Germinal center (tissue), 1 donor: ENCODE results near the gene S100P.
"Not testable (repeated sequence)": the region's sequence is repeated elsewhere in the genome, so short reads cannot be mapped to it uniquely, and the experiment has no call there.

Experiments used
- DNase-seq: peaks from one replicate; pipeline ENCODE4 v3.0.0; 2012; ENCODE audit warnings: mixed read lengths, low spot score

S100P gene

DNA sequence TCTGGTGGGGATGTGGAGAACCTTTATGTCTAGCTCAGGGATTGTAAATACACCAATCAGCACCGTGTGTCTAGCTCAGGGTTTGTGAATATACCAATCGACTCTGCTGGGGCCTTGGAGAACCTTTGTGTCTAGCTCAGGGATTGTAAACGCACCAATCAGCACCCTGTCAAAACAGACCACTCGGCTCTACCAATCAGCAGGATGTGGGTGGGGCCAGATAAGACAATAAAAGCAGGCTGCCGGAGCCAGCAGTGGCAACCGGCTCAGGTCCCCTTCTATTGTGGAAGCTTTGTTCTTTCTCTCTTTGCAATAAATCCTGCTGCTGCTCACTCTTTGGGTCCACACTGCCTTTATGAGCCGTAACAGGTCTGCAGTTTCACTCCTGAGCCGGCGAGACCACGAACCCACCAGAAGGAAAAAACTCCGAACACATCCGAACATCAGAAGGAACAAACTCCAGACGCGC is 20.5 kb upstream of the S100P start:
- DNase-seq: not testable (repeated sequence)

DNA sequence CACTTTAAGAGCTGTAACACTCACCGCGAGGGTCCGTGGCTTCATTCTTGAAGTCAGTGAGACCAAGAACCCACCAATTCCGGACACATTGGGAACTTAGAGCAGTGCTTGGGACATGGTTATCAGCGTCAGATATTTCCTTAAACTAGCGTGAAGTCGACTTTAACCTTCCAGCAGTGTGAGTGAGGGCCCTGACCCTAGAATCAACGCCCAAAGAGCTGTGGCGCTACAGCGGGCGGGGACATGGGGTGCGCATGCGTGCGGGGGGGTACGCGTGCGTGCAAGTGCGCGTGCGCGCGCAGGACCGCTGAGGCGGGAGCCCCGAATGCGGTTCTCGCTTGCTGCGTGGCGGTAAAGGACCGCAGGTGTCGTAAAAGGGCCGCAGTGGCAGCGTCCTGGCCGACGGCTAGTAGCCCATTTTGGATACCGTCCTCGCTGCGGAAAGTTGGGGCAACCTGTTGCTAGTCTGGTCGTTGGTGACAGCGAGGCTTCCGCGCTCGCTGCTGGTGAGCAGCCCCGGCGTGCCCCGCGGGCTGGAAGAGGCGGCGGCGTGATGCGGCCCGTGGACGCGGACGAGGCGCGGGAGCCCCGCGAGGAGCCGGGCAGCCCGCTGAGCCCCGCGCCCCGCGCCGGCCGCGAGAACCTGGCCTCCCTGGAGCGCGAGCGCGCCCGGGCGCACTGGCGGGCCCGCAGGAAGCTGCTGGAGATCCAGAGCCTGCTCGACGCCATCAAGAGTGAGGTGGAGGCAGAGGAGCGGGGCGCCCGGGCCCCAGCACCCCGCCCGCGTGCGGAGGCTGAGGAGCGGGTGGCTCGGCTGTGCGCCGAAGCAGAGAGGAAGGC is 19.8 kb upstream of the S100P start:
- DNase-seq: peak; percentile 98

DNA sequence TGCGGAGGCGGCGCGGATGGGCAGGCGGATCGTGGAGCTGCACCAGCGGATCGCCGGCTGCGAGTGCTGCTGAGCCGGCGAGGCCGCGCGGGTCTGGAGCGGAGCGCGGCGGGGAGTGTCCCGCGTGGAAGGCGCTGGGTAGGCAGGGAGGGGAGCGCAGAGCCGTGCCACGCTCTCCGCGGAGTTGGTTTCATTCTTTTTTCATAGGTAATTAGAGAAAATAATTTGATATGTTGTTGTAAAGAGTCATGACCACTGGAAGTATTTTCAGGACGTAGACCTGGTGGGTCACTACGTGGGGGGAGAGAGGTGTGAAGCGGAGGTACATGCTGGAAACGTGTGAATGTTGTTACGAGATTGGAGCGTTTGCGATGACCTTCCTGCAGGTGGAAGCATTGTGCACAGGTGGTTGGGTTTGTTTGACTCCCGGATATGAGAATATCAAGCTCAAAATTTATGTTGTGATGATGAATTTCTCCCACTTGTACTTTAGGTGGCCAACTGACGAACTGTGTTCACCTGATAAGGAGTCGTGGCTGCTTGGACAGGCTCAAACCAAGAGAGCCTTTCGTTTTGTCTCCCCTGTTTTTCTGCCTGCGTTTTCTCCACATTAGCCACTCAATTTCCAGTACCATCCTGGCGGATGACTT is 19.1 kb upstream of the S100P start:
- peak; percentile 66 for DNase-seq

DNA sequence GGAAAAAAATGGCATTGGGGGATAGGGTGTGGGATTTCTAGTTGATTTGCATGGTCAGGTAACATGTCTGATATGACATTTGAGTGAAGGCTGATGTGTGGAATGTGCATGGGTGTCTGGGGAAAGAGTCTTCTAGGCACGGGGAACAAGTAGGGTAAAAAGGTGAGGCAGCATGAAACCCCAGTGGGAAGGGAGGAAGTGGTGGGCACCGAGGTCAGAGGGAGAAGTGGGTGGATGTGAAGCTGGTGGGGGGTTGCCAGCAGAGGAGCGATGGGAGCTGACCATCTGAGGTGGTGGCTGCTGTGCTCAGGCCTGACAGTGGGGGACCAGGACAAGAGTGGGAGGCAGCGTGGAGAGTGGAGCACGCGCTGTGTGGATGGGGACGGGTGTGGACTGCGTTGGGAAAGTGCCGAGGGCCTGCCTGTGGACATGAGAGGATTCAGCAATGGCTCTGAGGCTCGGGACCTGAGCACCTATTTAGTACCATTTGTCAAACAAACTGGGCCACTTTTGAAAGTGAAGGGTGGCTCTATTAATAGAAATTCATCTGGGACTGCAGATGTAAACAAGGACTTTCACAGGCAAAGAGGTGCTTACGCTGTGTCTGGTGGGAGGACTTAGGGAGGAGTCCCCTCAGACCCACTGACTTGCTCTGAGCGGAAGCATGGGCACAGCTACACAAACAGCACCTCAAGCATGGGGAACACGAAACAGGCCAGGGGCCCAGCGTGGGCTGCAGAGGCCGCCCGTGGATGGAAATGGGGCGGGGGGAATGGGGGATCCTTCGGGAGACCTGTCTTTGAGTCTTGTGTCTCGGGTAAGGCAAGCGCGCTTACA is 16.7 kb upstream of the S100P start:
- DNase-seq: no peak

DNA sequence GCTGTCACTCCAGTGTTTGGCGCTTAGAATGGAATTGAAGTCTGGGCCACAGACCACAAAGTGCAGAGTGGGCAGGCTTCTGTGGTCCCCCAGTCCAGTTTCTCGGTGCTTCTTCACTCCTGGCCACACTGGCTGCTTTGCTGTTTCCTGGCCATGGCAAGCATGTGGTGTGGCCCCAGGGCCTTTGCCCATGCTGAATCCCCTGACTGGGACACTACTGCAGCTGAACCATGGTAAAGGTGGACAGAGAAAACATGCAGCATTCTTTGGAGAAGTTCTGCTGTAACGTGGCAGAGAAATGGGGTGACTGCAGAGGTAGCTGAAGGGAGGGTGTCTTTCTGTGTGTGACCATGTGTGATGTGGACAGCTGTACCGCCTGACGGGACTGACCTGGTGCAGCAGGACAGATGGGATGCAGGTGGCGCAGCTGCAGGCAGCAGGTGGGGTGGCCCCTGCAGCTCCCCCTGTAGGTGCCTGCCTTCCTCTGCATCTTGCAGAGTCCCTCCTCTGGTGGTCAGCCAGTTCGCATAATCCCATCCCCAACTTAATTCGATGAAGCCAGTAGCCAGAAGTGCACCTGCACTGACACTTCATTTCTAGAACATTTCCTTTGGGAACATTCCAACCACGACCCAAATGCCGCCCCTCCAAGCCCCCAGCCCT is 13.2 kb upstream of the S100P start:
- peak; percentile 23 for DNase-seq

DNA sequence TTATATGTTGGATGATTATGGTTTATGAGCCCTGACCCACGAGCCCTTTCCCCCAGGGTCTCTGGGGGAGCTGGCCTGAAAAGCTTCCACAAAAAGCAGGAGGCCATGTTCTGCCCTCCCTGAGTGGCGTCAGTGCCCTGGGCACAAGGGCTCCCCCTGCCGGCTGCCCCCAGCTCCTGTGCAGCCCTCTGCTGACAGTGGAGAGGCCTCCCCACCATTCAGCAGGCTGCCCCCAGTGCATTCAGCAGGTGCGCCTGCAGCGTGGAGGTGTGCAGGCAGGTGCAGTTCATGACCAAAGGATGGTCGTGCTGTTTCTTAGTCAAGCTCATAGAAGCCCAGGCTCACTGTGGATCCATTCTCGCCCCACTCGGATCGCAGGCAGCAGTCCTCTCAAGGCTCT is 12.5 kb upstream of the S100P start:
- no peak for DNase-seq

DNA sequence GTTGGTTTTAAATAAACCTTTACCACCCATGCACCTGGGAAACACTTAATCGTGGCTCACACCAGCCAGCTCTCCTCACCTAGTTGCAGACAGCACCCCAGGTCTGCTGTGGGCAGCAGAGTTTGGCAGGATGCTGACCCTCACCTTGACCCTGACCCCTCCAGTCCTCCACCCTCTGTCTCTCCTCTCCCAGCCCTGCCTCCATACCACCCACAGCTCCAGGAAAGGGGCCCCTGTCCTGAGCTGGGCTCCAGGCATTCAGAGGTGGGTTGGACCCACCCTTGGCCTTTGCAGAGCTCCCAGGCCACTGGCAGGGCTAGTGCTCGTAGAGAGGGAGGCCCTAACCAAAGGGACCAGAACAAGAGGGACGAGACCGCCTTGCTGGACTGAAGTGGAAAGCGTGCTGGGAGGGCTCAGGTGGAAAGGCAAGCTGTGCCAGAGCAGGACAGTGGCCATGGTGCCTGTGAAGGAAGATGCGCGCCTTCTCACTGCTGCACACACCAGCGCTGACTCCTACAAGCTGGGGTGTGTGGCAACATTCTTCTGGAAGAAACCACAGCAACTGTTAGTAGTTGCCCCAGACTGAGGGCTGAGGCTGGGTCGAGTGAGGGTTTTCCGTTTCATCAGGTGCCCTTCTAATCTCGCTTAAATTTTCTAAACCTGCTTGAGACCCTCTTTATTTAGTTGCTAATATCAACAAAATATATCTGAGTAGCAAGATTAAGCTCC is 10.7 kb upstream of the S100P start:
- no peak for DNase-seq

DNA sequence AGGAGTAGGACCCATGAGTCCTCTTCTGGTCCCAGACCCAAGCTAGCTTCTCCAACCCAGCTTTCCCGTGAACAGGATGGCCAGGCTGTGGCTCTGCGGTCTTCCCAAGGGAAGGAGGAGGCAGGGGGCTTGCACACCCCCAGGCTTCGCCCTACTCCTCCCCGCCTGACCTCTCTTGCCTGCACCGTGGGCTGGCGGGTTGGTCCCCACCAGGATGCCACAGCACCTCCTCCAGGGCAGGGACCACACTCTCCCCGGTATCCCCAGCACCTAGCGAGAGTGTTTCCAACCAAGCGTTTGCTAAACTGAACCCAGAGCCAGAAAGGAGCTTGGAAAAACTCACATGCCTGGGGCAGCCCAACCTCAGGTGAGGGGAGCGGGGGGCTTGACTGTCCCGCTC is 9.0 kb upstream of the S100P start:
- no peak for DNase-seq

DNA sequence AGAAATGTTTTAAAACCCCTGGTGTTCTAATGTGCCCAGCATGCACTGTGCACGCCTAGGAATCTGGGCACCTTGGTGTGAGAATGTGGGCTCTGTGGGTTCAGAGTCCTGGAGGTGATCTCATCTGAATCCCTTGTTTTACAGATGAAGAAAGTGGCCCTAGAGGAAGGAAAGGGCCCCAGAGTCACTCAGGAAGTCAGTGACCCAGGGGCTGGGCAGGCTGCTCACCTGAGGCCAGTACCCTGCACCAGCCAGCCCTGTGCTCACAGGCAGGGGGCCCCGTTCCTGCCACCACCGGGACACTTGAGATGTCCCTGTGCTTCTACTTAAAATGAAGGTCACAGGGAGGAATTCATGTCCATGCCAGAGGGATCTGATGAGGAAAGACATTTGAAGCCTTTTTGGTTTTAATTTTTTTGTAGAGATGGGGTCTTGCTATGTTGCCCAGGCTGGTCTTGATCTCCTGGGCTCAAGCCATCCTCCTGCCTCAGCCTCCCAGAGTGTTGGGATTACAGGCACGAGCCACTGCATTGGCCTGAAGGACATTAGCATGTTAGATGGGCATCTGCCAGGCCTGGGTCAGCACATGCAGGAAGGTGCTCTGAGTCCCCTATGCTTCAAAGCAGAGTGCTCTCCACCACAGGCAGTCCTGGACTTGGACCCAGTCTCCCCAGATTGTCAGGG is 7.4 kb upstream of the S100P start:
- DNase-seq: no peak

DNA sequence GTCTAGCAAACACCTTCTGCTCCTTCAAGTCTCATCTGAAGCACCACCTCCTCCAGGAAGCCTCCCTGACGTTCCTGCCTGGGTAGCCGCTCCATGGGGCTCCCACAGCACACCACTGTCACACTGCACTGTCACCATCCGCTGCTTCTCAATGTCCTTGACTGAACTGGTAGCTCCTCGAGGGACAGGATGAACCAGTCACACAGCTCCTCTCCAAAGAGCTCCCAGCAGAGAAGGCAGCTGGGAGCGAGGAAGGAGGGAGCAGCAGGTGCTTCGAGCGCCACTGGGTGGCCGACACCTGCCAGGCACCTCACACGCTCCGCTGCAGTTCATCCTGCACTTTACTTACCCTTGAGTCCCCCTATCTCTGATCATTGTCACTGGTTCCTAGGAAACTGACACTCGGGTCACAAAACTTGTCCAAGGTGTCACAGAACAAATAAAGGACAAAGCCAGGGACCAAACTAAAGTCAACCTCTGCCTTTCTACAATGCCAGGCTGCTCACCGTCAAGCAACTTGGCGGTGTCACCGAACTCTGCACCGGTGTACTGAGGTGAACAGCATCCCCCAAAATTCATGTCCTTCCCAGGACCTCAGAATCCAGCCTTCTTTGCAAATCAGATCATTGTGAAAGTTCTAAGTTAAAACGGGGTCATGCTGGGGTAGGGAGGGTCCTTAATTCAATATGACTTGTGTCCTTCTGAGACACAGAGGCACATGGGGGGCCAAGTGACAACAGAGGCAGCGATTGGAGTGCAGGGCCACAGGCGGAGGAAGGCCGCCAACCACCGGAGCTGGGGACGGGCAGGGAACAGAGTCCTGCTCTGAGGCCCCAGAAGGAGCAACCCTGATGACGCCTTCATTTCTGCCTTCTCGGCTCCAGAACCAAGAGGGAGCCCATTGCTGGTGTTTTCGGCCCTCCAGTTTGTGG is 5.5 kb upstream of the S100P start:
- DNase-seq: no peak

DNA sequence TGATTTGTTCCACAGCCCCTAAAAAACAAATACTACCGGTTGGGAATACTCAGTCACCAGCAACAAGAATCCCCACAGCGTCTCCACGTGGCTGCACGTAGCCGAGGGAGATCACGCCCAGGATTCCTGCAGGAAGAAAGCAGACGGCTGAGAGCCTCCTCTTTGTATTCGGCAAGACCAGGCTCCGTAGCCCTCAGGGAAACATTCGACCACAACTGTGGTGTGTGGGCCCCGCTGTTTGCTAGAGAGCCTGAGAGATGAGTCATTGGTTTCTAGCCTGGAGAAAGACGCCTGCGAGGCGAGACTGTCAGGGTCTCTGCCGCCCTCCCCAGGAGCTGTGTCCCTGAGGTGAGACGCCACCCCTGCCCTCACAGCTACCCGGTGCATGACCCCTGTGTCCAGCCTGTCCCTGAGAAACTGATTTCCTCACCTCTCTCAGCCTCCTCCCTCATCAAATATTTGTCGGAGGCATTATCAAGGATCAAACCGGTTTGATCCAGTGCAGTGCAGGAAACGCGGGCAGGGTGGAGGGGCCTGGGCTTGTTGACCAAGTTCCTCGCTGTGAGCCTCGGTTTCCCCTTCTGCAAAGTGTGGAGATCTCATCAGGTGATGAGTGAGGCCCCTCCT is 4.7 kb upstream of the S100P start:
- DNase-seq: no peak

DNA sequence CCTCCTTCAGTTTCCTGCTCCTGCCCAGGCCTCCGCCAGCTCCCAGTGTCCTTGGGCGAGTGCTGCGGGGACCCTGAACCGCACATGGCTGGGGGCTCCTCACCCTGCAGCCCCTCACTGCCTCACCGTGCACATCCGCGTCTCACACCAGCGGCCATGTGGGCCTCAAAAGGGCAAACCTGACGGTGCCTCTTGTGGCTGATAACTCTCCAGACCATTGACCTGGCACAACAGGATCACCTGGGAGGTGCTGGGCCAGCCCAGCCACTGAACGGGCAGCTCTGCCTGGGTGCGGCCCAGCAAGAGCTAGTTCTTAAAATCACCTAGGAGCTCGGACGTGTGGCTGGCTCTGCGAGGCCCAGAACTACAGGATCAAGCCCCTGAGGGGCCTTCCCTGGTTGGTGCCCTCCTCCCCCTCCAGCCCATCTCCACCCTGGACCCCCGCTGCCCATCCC is 4.1 kb upstream of the S100P start:
- DNase-seq: no peak

DNA sequence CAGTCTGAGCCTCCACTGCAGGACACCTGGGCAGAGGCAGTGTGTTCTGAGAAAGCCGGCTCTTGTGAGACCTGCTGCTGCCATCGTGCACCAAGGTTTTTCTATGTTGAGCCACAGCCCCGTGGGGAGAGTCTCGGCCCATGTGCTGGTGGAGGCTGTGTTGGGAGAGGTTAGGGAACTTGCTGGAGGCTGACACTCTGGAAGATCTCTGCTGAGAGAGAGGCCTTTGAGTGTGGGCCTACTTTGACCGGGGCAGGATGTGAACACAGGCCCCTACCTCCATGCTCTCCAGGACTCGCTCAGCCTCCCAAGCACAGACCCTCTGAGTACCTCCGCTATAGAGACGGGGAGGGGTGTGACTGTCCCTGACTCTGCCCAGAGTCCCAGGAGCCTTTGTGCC is 1.3 kb upstream of the S100P start:
- no peak for DNase-seq

DNA sequence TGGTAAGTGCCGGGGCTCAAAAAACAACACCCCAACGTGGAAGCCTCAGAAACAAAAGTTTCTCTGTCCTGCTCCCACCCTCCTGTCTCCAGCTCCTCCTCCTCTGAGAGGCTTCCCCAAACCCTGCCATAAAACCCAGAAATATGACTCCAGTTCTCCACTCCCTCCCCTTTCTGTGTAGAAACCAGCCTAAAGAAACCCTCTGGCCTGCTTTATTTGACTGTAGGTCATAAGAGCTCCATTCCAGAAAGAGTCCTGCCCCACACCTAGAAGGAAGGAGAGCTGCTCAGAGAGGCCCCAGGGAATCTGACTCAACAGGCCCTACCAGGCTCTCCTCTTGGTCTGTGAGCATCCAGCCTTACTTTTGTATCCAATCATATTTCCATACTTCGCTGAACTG is 872 bp upstream of the S100P start:
- DNase-seq: no peak

DNA sequence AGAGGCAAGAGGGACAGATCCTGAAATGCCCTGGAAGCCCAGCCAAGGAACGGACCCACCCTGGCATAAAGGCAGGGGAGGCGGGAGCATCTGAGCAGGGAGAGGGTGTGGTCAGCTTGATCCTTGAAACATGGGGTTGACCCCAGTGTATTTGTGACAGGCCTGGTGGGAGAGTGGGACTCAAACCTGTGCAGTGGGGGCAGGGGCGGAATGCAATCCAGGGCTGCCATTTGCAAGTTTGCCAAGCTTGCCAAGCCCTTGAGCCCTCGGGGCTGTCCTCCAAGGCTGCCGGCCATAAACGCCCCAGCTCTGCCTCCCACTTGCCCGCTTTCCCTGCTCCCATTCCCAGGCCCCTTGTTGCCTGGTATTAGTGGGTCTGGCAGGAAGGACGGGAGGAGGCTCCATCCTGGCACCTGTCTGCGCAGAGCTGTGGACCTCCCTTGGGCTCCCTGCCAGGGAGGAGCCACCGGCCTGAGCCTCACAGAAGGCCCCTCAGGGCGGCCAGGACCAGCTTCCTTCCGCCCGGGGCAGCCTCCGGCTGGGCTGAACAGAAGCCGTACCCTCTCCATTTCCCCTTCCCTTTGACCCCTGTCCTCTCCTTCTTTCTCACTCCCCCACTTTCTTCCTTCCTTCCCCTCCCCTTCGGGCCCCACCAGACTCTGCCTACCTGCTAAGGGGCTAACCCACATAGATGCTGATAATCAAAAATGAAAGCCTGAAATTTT is 661 bp downstream of the S100P start:
- DNase-seq: no peak

DNA sequence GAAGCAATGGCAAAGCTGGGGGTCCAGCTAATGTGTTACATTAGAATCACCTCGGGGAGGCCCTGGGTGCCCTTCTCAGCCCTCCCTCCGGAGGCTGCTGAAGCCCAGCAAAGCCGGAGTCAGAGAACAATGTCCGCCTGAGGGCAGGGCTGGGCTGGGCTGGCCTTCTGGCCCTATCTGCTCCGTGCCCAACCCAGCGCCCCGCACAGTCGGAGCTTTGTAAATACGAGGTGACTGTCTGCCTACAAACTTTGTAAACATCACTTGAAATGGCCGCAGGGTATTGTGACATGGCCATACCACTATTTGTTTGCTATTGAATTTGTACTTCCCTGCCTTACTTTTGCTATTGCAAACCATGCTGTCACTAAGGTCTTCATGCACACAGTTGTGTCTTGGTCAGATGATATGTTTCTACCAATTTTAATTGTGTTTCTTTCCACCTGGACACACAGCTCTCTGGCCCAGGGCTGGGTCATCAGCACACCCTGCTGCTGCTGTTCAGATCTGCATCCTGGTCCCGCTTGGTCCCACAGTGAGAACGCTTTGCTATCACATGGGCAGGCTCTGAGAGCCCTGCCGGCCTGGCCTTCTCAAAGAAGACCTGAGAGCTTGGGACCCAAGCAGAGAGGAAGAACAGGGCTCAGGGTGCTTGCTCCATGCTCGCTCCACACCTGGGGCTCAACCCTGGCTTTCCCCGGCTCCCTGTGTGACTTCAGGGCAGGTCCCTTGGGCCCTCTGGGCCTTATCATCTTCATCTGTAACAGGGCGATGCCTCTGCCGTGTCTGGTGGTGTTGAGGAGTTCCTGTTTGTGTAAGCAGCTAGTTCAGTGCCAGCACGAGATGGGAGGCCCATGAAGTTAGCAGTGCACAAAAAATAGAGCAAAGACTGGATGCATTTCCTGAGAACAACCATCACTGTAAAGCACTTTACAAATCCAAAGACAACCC is 2.3 kb downstream of the S100P start:
- no peak for DNase-seq

DNA sequence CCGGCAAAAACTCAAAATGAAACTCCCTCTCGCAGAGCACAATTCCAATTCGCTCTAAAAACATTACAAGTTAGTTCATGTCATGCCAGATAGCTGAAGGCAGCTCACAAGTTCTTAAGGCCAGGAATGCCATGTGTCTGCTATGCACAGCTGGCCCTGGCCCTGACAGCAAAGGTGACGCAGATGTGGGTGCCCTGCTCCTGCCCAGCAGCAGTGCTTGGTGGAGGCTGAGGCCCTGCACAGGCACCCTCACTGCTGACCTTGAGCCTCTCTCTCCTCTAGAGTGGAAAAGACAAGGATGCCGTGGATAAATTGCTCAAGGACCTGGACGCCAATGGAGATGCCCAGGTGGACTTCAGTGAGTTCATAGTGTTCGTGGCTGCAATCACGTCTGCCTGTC is 2.9 kb downstream of the S100P start:
- no peak for DNase-seq
